SU-DHL-6 (cell line): ENCODE data around the gene TMIGD2.

ENCODE experiments used
- H2AFZ ChIP-seq: fragments of 200-600 bp; sonication (generic); 2 replicates; pipeline ENCODE4 v1.6.1; 2014; ENCODE audit warnings: low read depth, mild to moderate bottlenecking, moderate library complexity, mixed read lengths, antibody characterized with exemption, low read length; ENCODE audit not compliant: severe bottlenecking
- H3F3A ChIP-seq: fragments of 200-600 bp; shearing (Covaris generic); 2 replicates; pipeline ENCODE4 v1.6.0; 2016; ENCODE audit warnings: antibody characterized with exemption, mild to moderate bottlenecking; ENCODE audit not compliant: insufficient read depth
- H3K27ac ChIP-seq: fragments of 200-600 bp; sonication (generic); 2 replicates; pipeline ENCODE4 v1.5.1; 2016; ENCODE audit warnings: low read depth, mild to moderate bottlenecking, low read length, moderate library complexity, mixed read lengths
- H3K27me3 ChIP-seq: fragments of 200-600 bp; sonication (generic), shearing (Covaris generic); 2 replicates; pipeline ENCODE4 v1.6.0; 2014; ENCODE audit warnings: mild to moderate bottlenecking, low read length
- H3K36me3 ChIP-seq: fragments of 200-600 bp; sonication (generic); 2 replicates; pipeline ENCODE4 v1.6.1; 2014; ENCODE audit warnings: mild to moderate bottlenecking, low read length, mixed read lengths
- H3K4me2 ChIP-seq: fragments of 300-600, 200-600 bp; shearing (Covaris generic), sonication (generic); 2 replicates; pipeline ENCODE4 v1.6.0; 2014; ENCODE audit warnings: low read length, low read depth, mild to moderate bottlenecking; ENCODE audit not compliant: poor library complexity, severe bottlenecking
- H3K4me3 ChIP-seq: fragments of 200-600 bp; sonication (generic); 2 replicates; pipeline ENCODE4 v1.5.1; 2014; ENCODE audit warnings: antibody characterized with exemption, low read length, mild to moderate bottlenecking, mixed read lengths; ENCODE audit not compliant: insufficient read depth, poor library complexity, severe bottlenecking
- H3K79me2 ChIP-seq: fragments of 200-600 bp; sonication (generic); 2 replicates; pipeline ENCODE4 v1.6.1; 2014; ENCODE audit warnings: mild to moderate bottlenecking, low read length, moderate library complexity; ENCODE audit not compliant: insufficient read depth
- H3K9ac ChIP-seq: fragments of 200-600 bp; sonication (generic); 2 replicates; pipeline ENCODE4 v1.7.0; 2014; ENCODE audit warnings: mild to moderate bottlenecking, low read length
- H3K9me2 ChIP-seq: fragments of 200-600 bp; sonication (generic); replicated peaks from 2 replicates; pipeline ENCODE4 v1.6.1; 2014; ENCODE audit warnings: low read length; ENCODE audit not compliant: insufficient read depth
- H3K9me3 ChIP-seq: fragments of 200-600 bp; sonication (generic); 2 replicates; pipeline ENCODE4 v1.6.1; 2014; ENCODE audit warnings: low read length, mixed read lengths; ENCODE audit not compliant: insufficient read depth
- H4K20me1 ChIP-seq: fragments of 200-600 bp; sonication (generic); 2 replicates; pipeline ENCODE4 v1.6.1; 2014; ENCODE audit warnings: low read depth, mild to moderate bottlenecking, antibody characterized with exemption, low read length, moderate library complexity, mixed read lengths
- EZH2phosphoT487 ChIP-seq: fragments of 200-600 bp; sonication (generic), shearing (Covaris generic); conservative IDR thresholded peaks from 2 replicates; pipeline ENCODE4 v1.6.1; 2018; ENCODE audit warnings: mild to moderate bottlenecking, antibody characterized with exemption, low read length, moderate library complexity, mixed read lengths
- TF ChIP-seq, protein P1 (sequence below): fragments of 200-600 bp; sonication (generic); IDR thresholded peaks from one replicate; pipeline ENCODE4 v1.5.1; 2017; ENCODE audit warnings: antibody characterized with exemption, mild to moderate bottlenecking, low read length, moderate library complexity; ENCODE audit not compliant: insufficient read depth, poor library complexity, severe bottlenecking

Gene TMIGD2

GRCh38 chr19:4303819-4304537, 1.8 kb upstream of the TMIGD2 start:
- H3F3A ChIP-seq, result no peaks in the 10 kb centered on the region
- no peaks in the 10 kb centered on the region for H3K27me3 ChIP-seq
- no peaks in the 10 kb centered on the region for H3K79me2 ChIP-seq
- no peaks in the 10 kb centered on the region for H3K9me2 ChIP-seq
- TF ChIP-seq EZH2phosphoT487, result no peak
- TF ChIP-seq, protein P1, sequence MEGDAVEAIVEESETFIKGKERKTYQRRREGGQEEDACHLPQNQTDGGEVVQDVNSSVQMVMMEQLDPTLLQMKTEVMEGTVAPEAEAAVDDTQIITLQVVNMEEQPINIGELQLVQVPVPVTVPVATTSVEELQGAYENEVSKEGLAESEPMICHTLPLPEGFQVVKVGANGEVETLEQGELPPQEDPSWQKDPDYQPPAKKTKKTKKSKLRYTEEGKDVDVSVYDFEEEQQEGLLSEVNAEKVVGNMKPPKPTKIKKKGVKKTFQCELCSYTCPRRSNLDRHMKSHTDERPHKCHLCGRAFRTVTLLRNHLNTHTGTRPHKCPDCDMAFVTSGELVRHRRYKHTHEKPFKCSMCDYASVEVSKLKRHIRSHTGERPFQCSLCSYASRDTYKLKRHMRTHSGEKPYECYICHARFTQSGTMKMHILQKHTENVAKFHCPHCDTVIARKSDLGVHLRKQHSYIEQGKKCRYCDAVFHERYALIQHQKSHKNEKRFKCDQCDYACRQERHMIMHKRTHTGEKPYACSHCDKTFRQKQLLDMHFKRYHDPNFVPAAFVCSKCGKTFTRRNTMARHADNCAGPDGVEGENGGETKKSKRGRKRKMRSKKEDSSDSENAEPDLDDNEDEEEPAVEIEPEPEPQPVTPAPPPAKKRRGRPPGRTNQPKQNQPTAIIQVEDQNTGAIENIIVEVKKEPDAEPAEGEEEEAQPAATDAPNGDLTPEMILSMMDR, result no peak
- no peaks in the 10 kb centered on the region for H4K20me1 ChIP-seq
- H3K4me2 ChIP-seq, result peak overlapping the region; percentile 31
- no peaks in the 10 kb centered on the region for H3K9me3 ChIP-seq
- H3K36me3 ChIP-seq, result no peaks in the 10 kb centered on the region
- peak overlapping the region; percentile 51; the same call in 1 of the 2 replicates for H3K9ac ChIP-seq
- H3K27ac ChIP-seq, result no peak overlapping the region
- peak overlapping the region; percentile 56 for H3K4me3 ChIP-seq
- peak overlapping the region; percentile 2 for H2AFZ ChIP-seq

- no peak for TF ChIP-seq EZH2phosphoT487
- TF ChIP-seq, protein P1, result no peak
- H3K36me3 ChIP-seq, result no peaks in the 10 kb centered on the region
- no peak overlapping the region for H3K4me3 ChIP-seq
- no peaks in the 10 kb centered on the region for H3K27me3 ChIP-seq
- no peak overlapping the region for H3K9ac ChIP-seq
- no peaks in the 10 kb centered on the region for H3F3A ChIP-seq
- H3K79me2 ChIP-seq, result no peaks in the 10 kb centered on the region
- H3K9me2 ChIP-seq, result no peaks in the 10 kb centered on the region
- no peak overlapping the region for H2AFZ ChIP-seq
- no peaks in the 10 kb centered on the region for H3K9me3 ChIP-seq
- H3K4me2 ChIP-seq, result no peak overlapping the region
- H4K20me1 ChIP-seq, result no peaks in the 10 kb centered on the region
- no peak overlapping the region for H3K27ac ChIP-seq
Measured at GRCh38 chr19:4301590-4302242, 473 bp downstream of the TMIGD2 start.

DNA sequence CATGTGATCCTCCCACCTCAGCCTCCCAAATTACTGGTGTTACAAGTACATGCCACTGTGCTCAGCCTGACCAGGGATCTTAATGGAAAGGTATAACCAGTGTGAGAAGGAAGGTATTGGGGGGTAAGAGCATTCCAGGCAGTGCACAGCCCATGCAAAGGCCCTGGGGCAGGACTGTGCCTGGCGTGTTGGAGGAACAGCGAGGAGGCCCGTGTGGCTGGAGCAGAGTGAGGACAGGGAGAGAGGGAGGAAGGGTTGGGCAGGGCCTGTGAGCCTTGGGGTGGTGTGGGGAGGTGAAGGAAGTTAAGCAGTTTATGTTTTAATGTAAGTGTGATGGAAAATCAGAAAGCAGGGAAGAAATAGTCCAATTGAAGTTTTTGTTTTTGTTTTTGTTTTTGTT, 1.6 kb downstream of the TMIGD2 start:
- H3K36me3 ChIP-seq, result no peaks in the 10 kb centered on the region
- H3F3A ChIP-seq, result no peaks in the 10 kb centered on the region
- H2AFZ ChIP-seq, result no peak overlapping the region
- H3K9me3 ChIP-seq, result no peaks in the 10 kb centered on the region
- H3K27me3 ChIP-seq, result no peaks in the 10 kb centered on the region
- no peak overlapping the region for H3K9ac ChIP-seq
- no peaks in the 10 kb centered on the region for H4K20me1 ChIP-seq
- no peak overlapping the region for H3K4me2 ChIP-seq
- H3K4me3 ChIP-seq, result no peak overlapping the region
- TF ChIP-seq, protein P1, result no peak
- TF ChIP-seq EZH2phosphoT487, result no peak
- no peak overlapping the region for H3K27ac ChIP-seq
- no peaks in the 10 kb centered on the region for H3K9me2 ChIP-seq
- no peaks in the 10 kb centered on the region for H3K79me2 ChIP-seq
